Epithelial cell of prostate (primary cell): ENCODE measurements around the gene CLEC16A.
"Not testable (repeated sequence)": the region's sequence is repeated elsewhere in the genome, so short reads cannot be mapped to it uniquely, and the experiment has no call there.

Experiments used
- DNase-seq: peaks from one replicate; pipeline ENCODE4 v3.0.0-alpha.2; 2011; ENCODE audit warnings: low read depth, low spot score
- H3K27ac ChIP-seq: fragments of 450-650 bp; 2 replicates; pipeline ENCODE4 v1.5.1; 2017; ENCODE audit warnings: mild to moderate bottlenecking

CLEC16A gene

GRCh38 chr16:11219178-11219577 is 274.8 kb downstream of the CLEC16A start:
- no peak overlapping the region for H3K27ac ChIP-seq

GRCh38 chr16:11220507-11220906 is 276.1 kb downstream of the CLEC16A start:
- H3K27ac ChIP-seq, DNase-seq: not testable (repeated sequence)

More at GRCh38 chr16:11219178-11219577, 274.8 kb downstream of the CLEC16A start:
- no peak for DNase-seq

- no peak for DNase-seq
- no peak overlapping the region for H3K27ac ChIP-seq
These were observed 279.9 kb downstream of the CLEC16A start for GRCh38 chr16:11224096-11224893.

- no peak overlapping the region for H3K27ac ChIP-seq
- no peak for DNase-seq
These were observed 280.7 kb downstream of the CLEC16A start for GRCh38 chr16:11224894-11225676.

- H3K27ac ChIP-seq, result no peak overlapping the region
- no peak for DNase-seq
These were observed 281.5 kb downstream of the CLEC16A start for GRCh38 chr16:11225677-11226549.

GRCh38 chr16:11229432-11229831 is 285.1 kb downstream of the CLEC16A start:
- no peak for DNase-seq
- no peak overlapping the region for H3K27ac ChIP-seq

- H3K27ac ChIP-seq, result no peak overlapping the region
- no peak for DNase-seq
These were observed 285.5 kb downstream of the CLEC16A start for GRCh38 chr16:11229906-11230305.

GRCh38 chr16:11231367-11231970 is 287.1 kb downstream of the CLEC16A start:
- no peak for DNase-seq
- H3K27ac ChIP-seq, result no peak overlapping the region
